ENCODE results near the gene HPRT1.

Gene HPRT1

GRCh38 chrX:134544513-134545151 is 84.7 kb downstream of the HPRT1 start:
- peak; percentile 62 for DNase-seq

GRCh38 chrX:134545510-134545909 is 85.5 kb downstream of the HPRT1 start:
- DNase-seq: peak; percentile 66

- no peak for DNase-seq
Measured at GRCh38 chrX:134546187-134546586, 86.2 kb downstream of the HPRT1 start.

- DNase-seq: no peak
Measured at GRCh38 chrX:134547047-134547679, 87.2 kb downstream of the HPRT1 start.

GRCh38 chrX:134548257-134549201 is 88.6 kb downstream of the HPRT1 start:
- DNase-seq: no peak

Measured in femur (tissue), 1 donor.